HepG2 (cell line): ENCODE measurements around the gene TF. TPM values are rescaled to one million over a fixed set of nuclear protein-coding genes. Genes with fewer than 3 reads are reported as not detected.

Experiments
- ATF6 ChIP-seq: sonication (generic); formaldehyde crosslinking; conservative IDR thresholded peaks from 2 replicates; pipeline ENCODE4 v1.4.0; 2020; ENCODE audit warnings: missing genetic modification reagents
- IKZF1 ChIP-seq: fragments of 450-650 bp; IDR thresholded peaks from 2 replicates; pipeline ENCODE4 v1.7.1; 2016
- LCORL ChIP-seq, 2 experiments: fragments of 450-650 bp in 1 of 2; sonication (generic) in 1 of 2; formaldehyde crosslinking in 1 of 2; IDR thresholded peaks; 2 replicates each; pipeline versions ENCODE4 v1.5.0 to v1.6.1; 2017 to 2020; ENCODE audit warnings: antibody characterized with exemption in 1 of 2, missing genetic modification reagents in 1 of 2
- NFAT5 ChIP-seq: sonication (generic); formaldehyde crosslinking; IDR thresholded peaks from 2 replicates; pipeline ENCODE4 v1.4.0; 2020; ENCODE audit warnings: missing genetic modification reagents
- NR2C2 ChIP-seq: sonication (generic); formaldehyde crosslinking; IDR thresholded peaks from 2 replicates; pipeline ENCODE4 v1.4.0; 2020; ENCODE audit warnings: missing genetic modification reagents, mild to moderate bottlenecking, moderate library complexity, borderline replicate concordance
- POGZ ChIP-seq: sonication (generic); formaldehyde crosslinking; IDR thresholded peaks from 2 replicates; pipeline ENCODE4 v1.4.0; 2020; ENCODE audit warnings: mild to moderate bottlenecking, missing genetic modification reagents
- RFX5 ChIP-seq: IDR thresholded peaks from 2 replicates; pipeline ENCODE4 v1.6.1; 2011; ENCODE audit warnings: low read depth, low read length, improper control_type of control experiment
- TCF7L2 ChIP-seq: IDR thresholded peaks from 2 replicates; pipeline ENCODE4 v1.6.1; 2011; ENCODE audit warnings: mild to moderate bottlenecking, low read depth, low read length, moderate library complexity
- TFAP4 ChIP-seq: sonication (generic); IDR thresholded peaks from 2 replicates; pipeline ENCODE4 v1.6.1; 2016; ENCODE audit warnings: low read depth, borderline replicate concordance
- ZHX1 ChIP-seq: sonication (generic); formaldehyde crosslinking; IDR thresholded peaks from 2 replicates; pipeline ENCODE4 v1.8.1; 2022; ENCODE audit warnings: low read depth, mild to moderate bottlenecking, missing genetic modification reagents
- ZNF788 ChIP-seq: sonication (generic); formaldehyde crosslinking; IDR thresholded peaks from 2 replicates; pipeline ENCODE4 v1.5.0; 2020; ENCODE audit warnings: mild to moderate bottlenecking, missing genetic modification reagents, borderline replicate concordance
- ZSCAN31 ChIP-seq: sonication (generic); formaldehyde crosslinking; IDR thresholded peaks from 2 replicates; pipeline ENCODE4 v1.5.0; 2020; ENCODE audit warnings: low read depth, mild to moderate bottlenecking, missing genetic modification reagents
- polyA plus RNA-seq, 8 experiments: library from polyadenylated mRNA; depleted of rRNA in 3 of 8; stranded (reverse) in 7 of 8; unstranded in 1 of 8; fragments of >200 nt; fragmentation: Illumina TruSeq in 4 of 8; extraction: Trizol in 4 of 8; gene quantifications; 2 replicates each; pipeline versions ENCODE4 v1.2.1 to v1.2.3, GENCODE V29; 2011 to 2016; ENCODE audit warnings: low read depth in 4 of 8, missing spikeins in 1 of 8, mixed read lengths in 1 of 8; ENCODE audit not compliant: insufficient read depth in 1 of 8
- total RNA-seq, 5 experiments: library from RNA; depleted of rRNA; stranded (reverse); fragments of >200 nt; fragmentation: Illumina TruSeq; extraction: Trizol; gene quantifications; 2 replicates each; pipeline ENCODE4 v1.2.3, GENCODE V29; 2016; ENCODE audit warnings: low read depth in 1 of 5
- TF ChIP-seq, protein P1 (sequence below): sonication (generic); formaldehyde crosslinking; IDR thresholded peaks from 2 replicates; pipeline ENCODE4 v1.8.1; 2023; ENCODE audit warnings: mild to moderate bottlenecking, missing genetic modification reagents
- TF ChIP-seq, protein P2 (sequence below): sonication (generic); formaldehyde crosslinking; IDR thresholded peaks from 2 replicates; pipeline ENCODE4 v1.4.0; 2020; ENCODE audit warnings: missing genetic modification reagents

TF gene
- total and polyA plus RNA-seq, 2 of the 13 experiments (the other 11 are each of a cell fraction or from before 2014, with no cell fraction given), result 10,074 to 11,821 TPM

DNA sequence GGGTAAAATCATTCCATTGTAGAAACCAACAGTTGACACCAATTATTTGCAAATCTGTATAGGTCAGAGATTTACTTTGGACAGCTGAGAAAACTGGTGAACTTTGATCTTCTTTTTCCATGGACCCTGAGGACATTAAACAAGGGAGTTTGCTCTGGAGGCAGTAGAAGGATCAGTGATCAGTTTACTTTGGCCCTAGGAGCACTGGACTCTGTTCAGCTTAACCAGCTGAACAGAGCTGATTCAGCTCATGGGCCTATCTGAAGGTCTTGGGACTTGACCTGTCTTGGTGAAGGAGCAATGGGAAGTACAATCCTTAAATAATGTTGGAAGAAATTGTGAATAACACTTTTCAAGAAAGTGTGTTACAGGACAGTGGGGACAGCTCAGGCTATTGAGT is 15.2 kb upstream of the TF start (continued):
- no peak for TF ChIP-seq NFAT5 (CRISPR knock-in tag)
- TF ChIP-seq TFAP4, result peak; percentile 98
- TF ChIP-seq LCORL (IDR thresholded peaks at IDR 0.05), result no peak
- TF ChIP-seq LCORL (CRISPR knock-in tag; IDR thresholded peaks at IDR 0.05), result no peak
- TF ChIP-seq, protein P1, sequence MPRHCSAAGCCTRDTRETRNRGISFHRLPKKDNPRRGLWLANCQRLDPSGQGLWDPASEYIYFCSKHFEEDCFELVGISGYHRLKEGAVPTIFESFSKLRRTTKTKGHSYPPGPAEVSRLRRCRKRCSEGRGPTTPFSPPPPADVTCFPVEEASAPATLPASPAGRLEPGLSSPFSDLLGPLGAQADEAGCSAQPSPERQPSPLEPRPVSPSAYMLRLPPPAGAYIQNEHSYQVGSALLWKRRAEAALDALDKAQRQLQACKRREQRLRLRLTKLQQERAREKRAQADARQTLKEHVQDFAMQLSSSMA (CRISPR knock-in tag), result no peak
- TF ChIP-seq ZHX1 (CRISPR knock-in tag), result no peak
- TF ChIP-seq ZNF788, result peak; percentile 50; the same call in 1 of the 2 replicates
- TF ChIP-seq ZSCAN31 (CRISPR knock-in tag), result no peak
- TF ChIP-seq, protein P2, sequence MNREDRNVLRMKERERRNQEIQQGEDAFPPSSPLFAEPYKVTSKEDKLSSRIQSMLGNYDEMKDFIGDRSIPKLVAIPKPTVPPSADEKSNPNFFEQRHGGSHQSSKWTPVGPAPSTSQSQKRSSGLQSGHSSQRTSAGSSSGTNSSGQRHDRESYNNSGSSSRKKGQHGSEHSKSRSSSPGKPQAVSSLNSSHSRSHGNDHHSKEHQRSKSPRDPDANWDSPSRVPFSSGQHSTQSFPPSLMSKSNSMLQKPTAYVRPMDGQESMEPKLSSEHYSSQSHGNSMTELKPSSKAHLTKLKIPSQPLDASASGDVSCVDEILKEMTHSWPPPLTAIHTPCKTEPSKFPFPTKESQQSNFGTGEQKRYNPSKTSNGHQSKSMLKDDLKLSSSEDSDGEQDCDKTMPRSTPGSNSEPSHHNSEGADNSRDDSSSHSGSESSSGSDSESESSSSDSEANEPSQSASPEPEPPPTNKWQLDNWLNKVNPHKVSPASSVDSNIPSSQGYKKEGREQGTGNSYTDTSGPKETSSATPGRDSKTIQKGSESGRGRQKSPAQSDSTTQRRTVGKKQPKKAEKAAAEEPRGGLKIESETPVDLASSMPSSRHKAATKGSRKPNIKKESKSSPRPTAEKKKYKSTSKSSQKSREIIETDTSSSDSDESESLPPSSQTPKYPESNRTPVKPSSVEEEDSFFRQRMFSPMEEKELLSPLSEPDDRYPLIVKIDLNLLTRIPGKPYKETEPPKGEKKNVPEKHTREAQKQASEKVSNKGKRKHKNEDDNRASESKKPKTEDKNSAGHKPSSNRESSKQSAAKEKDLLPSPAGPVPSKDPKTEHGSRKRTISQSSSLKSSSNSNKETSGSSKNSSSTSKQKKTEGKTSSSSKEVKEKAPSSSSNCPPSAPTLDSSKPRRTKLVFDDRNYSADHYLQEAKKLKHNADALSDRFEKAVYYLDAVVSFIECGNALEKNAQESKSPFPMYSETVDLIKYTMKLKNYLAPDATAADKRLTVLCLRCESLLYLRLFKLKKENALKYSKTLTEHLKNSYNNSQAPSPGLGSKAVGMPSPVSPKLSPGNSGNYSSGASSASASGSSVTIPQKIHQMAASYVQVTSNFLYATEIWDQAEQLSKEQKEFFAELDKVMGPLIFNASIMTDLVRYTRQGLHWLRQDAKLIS (CRISPR knock-in tag), result no peak
- TF ChIP-seq NR2C2, result peak; percentile 76
- TF ChIP-seq ATF6 (CRISPR knock-in tag), result no peak
- TF ChIP-seq TCF7L2, result no peak
- no peak for TF ChIP-seq IKZF1
- TF ChIP-seq RFX5, result no peak
- TF ChIP-seq POGZ (CRISPR knock-in tag), result peak; percentile 90
